Effector memory CD4-positive, alpha-beta T cell (primary cell): Measurements from ENCODE around the gene LRRTM4.

Source experiments
- DNase-seq, 3 donors: peaks; one replicate each; pipeline ENCODE4 v3.0.0-alpha.2; 2020
- H3K27ac ChIP-seq: 2 replicates; pipeline ENCODE4 v1.7.0; 2013; ENCODE audit warnings: mild to moderate bottlenecking, low read length, moderate library complexity; ENCODE audit not compliant: insufficient read depth, poor library complexity, severe bottlenecking
- H3K27me3 ChIP-seq: replicated peaks from 2 replicates; pipeline ENCODE4 v1.7.0; 2013; ENCODE audit warnings: mild to moderate bottlenecking, low read length; ENCODE audit not compliant: insufficient read depth, control insufficient read depth, poor library complexity, severe bottlenecking
- H3K36me3 ChIP-seq: 2 replicates; pipeline ENCODE4 v1.7.0; 2013; ENCODE audit warnings: mild to moderate bottlenecking, low read length, moderate library complexity; ENCODE audit not compliant: control insufficient read depth, insufficient read depth
- H3K4me1 ChIP-seq: 2 replicates; pipeline ENCODE4 v1.7.0; 2013; ENCODE audit warnings: low read length, mild to moderate bottlenecking; ENCODE audit not compliant: control insufficient read depth, insufficient read depth, poor library complexity, severe bottlenecking
- H3K4me3 ChIP-seq: 2 replicates; pipeline ENCODE4 v1.7.0; 2013; ENCODE audit warnings: low read length, low read depth, mild to moderate bottlenecking; ENCODE audit not compliant: insufficient read depth, poor library complexity, severe bottlenecking
- H3K9me3 ChIP-seq: 2 replicates; pipeline ENCODE4 v1.7.0; 2013; ENCODE audit warnings: mild to moderate bottlenecking, low read length, moderate library complexity; ENCODE audit not compliant: control insufficient read depth

Gene LRRTM4

GRCh38 chr2:77519888-77520506, 2.2 kb downstream of the LRRTM4 start:
- H3K36me3 ChIP-seq, result no peaks in the 10 kb centered on the region
- H3K9me3 ChIP-seq, result peaks cover 3% of the 10 kb centered on the region
- H3K27ac ChIP-seq, result no peak overlapping the region
- no peaks in the 10 kb centered on the region for H3K4me1 ChIP-seq
- H3K4me3 ChIP-seq, result no peak overlapping the region
- DNase-seq, result no peak
- H3K27me3 ChIP-seq, result no peaks in the 10 kb centered on the region

GRCh38 chr2:77519164-77519887, 2.9 kb downstream of the LRRTM4 start:
- Histone ChIP-seq H3K36me3 (no peaks in the 10 kb centered on the region), H3K9me3 (peaks cover 3% of the 10 kb centered on the region), H3K27ac (no peak overlapping the region), H3K27me3 (no peaks in the 10 kb centered on the region), H3K4me1 (no peaks in the 10 kb centered on the region), H3K4me3 (no peak overlapping the region)
- no peak for DNase-seq

GRCh38 chr2:77518311-77518710, 3.9 kb downstream of the LRRTM4 start:
- DNase-seq, result no peak
- Histone ChIP-seq H3K27me3 (no peaks in the 10 kb centered on the region), H3K36me3 (no peaks in the 10 kb centered on the region)

GRCh38 chr2:77513191-77513590, 9.0 kb downstream of the LRRTM4 start:
- Histone ChIP-seq H3K9me3 (peaks cover 3% of the 10 kb centered on the region), H3K4me1 (no peaks in the 10 kb centered on the region), H3K4me3 (no peak overlapping the region), H3K27ac (no peak overlapping the region), H3K36me3 (no peaks in the 10 kb centered on the region), H3K27me3 (no peaks in the 10 kb centered on the region)
- DNase-seq, result no peak

More at GRCh38 chr2:77518311-77518710, 3.9 kb downstream of the LRRTM4 start:
- H3K27ac ChIP-seq, result no peak overlapping the region
- H3K4me3 ChIP-seq, result no peak overlapping the region
- H3K4me1 ChIP-seq, result no peaks in the 10 kb centered on the region
- peaks cover 3% of the 10 kb centered on the region for H3K9me3 ChIP-seq

GRCh38 chr2:77512507-77512906, 9.7 kb downstream of the LRRTM4 start:
- Histone ChIP-seq H3K9me3 (no peaks in the 10 kb centered on the region), H3K4me3 (no peak overlapping the region), H3K27ac (no peak overlapping the region), H3K4me1 (no peaks in the 10 kb centered on the region), H3K36me3 (no peaks in the 10 kb centered on the region), H3K27me3 (no peaks in the 10 kb centered on the region)
- DNase-seq, result no peak

GRCh38 chr2:77508511-77508910, 13.7 kb downstream of the LRRTM4 start:
- Histone ChIP-seq H3K4me3 (no peak overlapping the region), H3K4me1 (no peaks in the 10 kb centered on the region), H3K27me3 (no peaks in the 10 kb centered on the region), H3K27ac (no peak overlapping the region), H3K9me3 (no peaks in the 10 kb centered on the region), H3K36me3 (no peaks in the 10 kb centered on the region)
- no peak for DNase-seq

GRCh38 chr2:77507657-77508056, 14.5 kb downstream of the LRRTM4 start:
- no peaks in the 10 kb centered on the region for H3K9me3 ChIP-seq
- no peak for DNase-seq
- H3K36me3 ChIP-seq, result no peaks in the 10 kb centered on the region
- H3K27ac ChIP-seq, result no peak overlapping the region
- H3K4me3 ChIP-seq, result no peak overlapping the region
- no peaks in the 10 kb centered on the region for H3K27me3 ChIP-seq
- no peaks in the 10 kb centered on the region for H3K4me1 ChIP-seq

- no peaks in the 10 kb centered on the region for H3K27me3 ChIP-seq
- H3K4me3 ChIP-seq, result no peak overlapping the region
- DNase-seq, result no peak
- no peak overlapping the region for H3K27ac ChIP-seq
- H3K9me3 ChIP-seq, result no peaks in the 10 kb centered on the region
- H3K4me1 ChIP-seq, result no peaks in the 10 kb centered on the region
- no peaks in the 10 kb centered on the region for H3K36me3 ChIP-seq
These were observed 34.0 kb downstream of the LRRTM4 start for GRCh38 chr2:77488141-77488540.

GRCh38 chr2:77487074-77487803, 34.9 kb downstream of the LRRTM4 start:
- no peaks in the 10 kb centered on the region for H3K36me3 ChIP-seq
- H3K4me3 ChIP-seq, result no peak overlapping the region
- no peak for DNase-seq
- no peak overlapping the region for H3K27ac ChIP-seq
- H3K4me1 ChIP-seq, result no peaks in the 10 kb centered on the region
- no peaks in the 10 kb centered on the region for H3K9me3 ChIP-seq
- H3K27me3 ChIP-seq, result no peaks in the 10 kb centered on the region

GRCh38 chr2:77484026-77484425, 38.1 kb downstream of the LRRTM4 start:
- Histone ChIP-seq H3K36me3 (no peaks in the 10 kb centered on the region), H3K27ac (no peak overlapping the region), H3K4me1 (no peaks in the 10 kb centered on the region), H3K27me3 (no peaks in the 10 kb centered on the region), H3K4me3 (no peak overlapping the region), H3K9me3 (no peaks in the 10 kb centered on the region)
- no peak for DNase-seq
